Measurements from ENCODE around the gene TM7SF2.
"Not testable (repeated sequence)": the region's sequence is repeated elsewhere in the genome, so short reads cannot be mapped to it uniquely, and the experiment has no call there.

TM7SF2 gene

GRCh38 chr11:65136515-65137096 is 24.9 kb downstream of the TM7SF2 start:
- no peak for ATAC-seq
- no peaks in the 10 kb centered on the region for H3K9me3 Mint-ChIP-seq
- H3K36me3 Mint-ChIP-seq: peaks cover 47% of the 10 kb centered on the region
- peaks cover 46% of the 10 kb centered on the region for H3K4me1 Mint-ChIP-seq
- peak overlapping the region; percentile 98 for H3K4me3 Mint-ChIP-seq
- no peak for DNase-seq (ENCODE audit: low spot score in 2 of 2)
- H3K27ac Mint-ChIP-seq: peak overlapping the region; percentile 100

- Mint-ChIP-seq H3K4me1 (no peaks in the 10 kb centered on the region), H3K9me3 (no peaks in the 10 kb centered on the region), H3K36me3 (no peaks in the 10 kb centered on the region), H3K4me3 (no peak overlapping the region), H3K27ac (no peak overlapping the region)
- ATAC-seq (no peak), DNase-seq (ENCODE audit: low spot score in 2 of 2) (no peak)
Observed at GRCh38 chr11:65141896-65142494, 30.3 kb downstream of the TM7SF2 start.

GRCh38 chr11:65147352-65148075 is 35.8 kb downstream of the TM7SF2 start:
- Mint-ChIP-seq H3K4me1 (peaks cover 15% of the 10 kb centered on the region), H3K9me3 (no peaks in the 10 kb centered on the region), H3K36me3 (peaks cover 5% of the 10 kb centered on the region), H3K4me3 (no peak overlapping the region), H3K27ac (no peak overlapping the region)
- no peak for ATAC-seq
- DNase-seq (ENCODE audit: low spot score in 2 of 2): no peak

GRCh38 chr11:65148657-65149056 is 37.0 kb downstream of the TM7SF2 start:
- Mint-ChIP-seq H3K36me3 (peaks cover 5% of the 10 kb centered on the region), H3K4me1 (peaks cover 20% of the 10 kb centered on the region), H3K27ac (no peak overlapping the region), H3K9me3 (no peaks in the 10 kb centered on the region), H3K4me3 (no peak overlapping the region)
- DNase-seq (ENCODE audit: low spot score in 2 of 2): no peak
- ATAC-seq: no peak

- peaks cover 20% of the 10 kb centered on the region for H3K4me1 Mint-ChIP-seq
- H3K4me3 Mint-ChIP-seq; ATAC-seq; H3K9me3 Mint-ChIP-seq; H3K36me3 Mint-ChIP-seq; H3K27ac Mint-ChIP-seq; DNase-seq (ENCODE audit: low spot score in 2 of 2): not testable (repeated sequence)
Observed at GRCh38 chr11:65150131-65150508, 38.4 kb downstream of the TM7SF2 start.

- ATAC-seq: peak; percentile 93
- H3K36me3 Mint-ChIP-seq: peaks cover 5% of the 10 kb centered on the region
- DNase-seq (ENCODE audit: low spot score in 2 of 2): no peak
- H3K27ac Mint-ChIP-seq: peak overlapping the region; percentile 4
- H3K9me3 Mint-ChIP-seq: no peaks in the 10 kb centered on the region
- peaks cover 20% of the 10 kb centered on the region for H3K4me1 Mint-ChIP-seq
- H3K4me3 Mint-ChIP-seq: no peak overlapping the region
Observed at GRCh38 chr11:65150509-65151299, 39.0 kb downstream of the TM7SF2 start.

- H3K9me3 Mint-ChIP-seq: no peaks in the 10 kb centered on the region
- ATAC-seq (no peak), DNase-seq (ENCODE audit: low spot score in 2 of 2) (no peak)
- peak overlapping the region; percentile 4 for H3K27ac Mint-ChIP-seq
- H3K36me3 Mint-ChIP-seq: peaks cover 5% of the 10 kb centered on the region
- H3K4me1 Mint-ChIP-seq: peaks cover 20% of the 10 kb centered on the region
- no peak overlapping the region for H3K4me3 Mint-ChIP-seq
Observed at GRCh38 chr11:65151331-65151899, 39.7 kb downstream of the TM7SF2 start.

- no peak for DNase-seq (ENCODE audit: low spot score in 2 of 2)
- peaks cover 5% of the 10 kb centered on the region for H3K36me3 Mint-ChIP-seq
- no peak for ATAC-seq
- H3K4me1 Mint-ChIP-seq: peaks cover 20% of the 10 kb centered on the region
- H3K4me3 Mint-ChIP-seq: no peak overlapping the region
- peak overlapping the region; percentile 11 for H3K27ac Mint-ChIP-seq
- no peaks in the 10 kb centered on the region for H3K9me3 Mint-ChIP-seq
Observed at GRCh38 chr11:65152122-65152521, 40.5 kb downstream of the TM7SF2 start.

GRCh38 chr11:65156256-65156655 is 44.6 kb downstream of the TM7SF2 start:
- H3K4me1 Mint-ChIP-seq: peaks cover 12% of the 10 kb centered on the region
- H3K27ac Mint-ChIP-seq: no peak overlapping the region
- H3K9me3 Mint-ChIP-seq: no peaks in the 10 kb centered on the region
- no peak for DNase-seq (ENCODE audit: low spot score in 2 of 2)
- no peak for ATAC-seq
- H3K36me3 Mint-ChIP-seq: no peaks in the 10 kb centered on the region
- no peak overlapping the region for H3K4me3 Mint-ChIP-seq

- H3K4me1 Mint-ChIP-seq: peaks cover 10% of the 10 kb centered on the region
- no peak overlapping the region for H3K4me3 Mint-ChIP-seq
- no peaks in the 10 kb centered on the region for H3K9me3 Mint-ChIP-seq
- no peak for DNase-seq (ENCODE audit: low spot score in 2 of 2)
- no peaks in the 10 kb centered on the region for H3K36me3 Mint-ChIP-seq
- no peak for ATAC-seq
- H3K27ac Mint-ChIP-seq: no peak overlapping the region
Observed at GRCh38 chr11:65156926-65157325, 45.3 kb downstream of the TM7SF2 start.

- no peak for DNase-seq (ENCODE audit: low spot score in 2 of 2)
- Mint-ChIP-seq H3K36me3 (no peaks in the 10 kb centered on the region), H3K4me1 (peaks cover 7% of the 10 kb centered on the region), H3K27ac (no peak overlapping the region), H3K9me3 (no peaks in the 10 kb centered on the region), H3K4me3 (no peak overlapping the region)
- no peak for ATAC-seq
Observed at GRCh38 chr11:65157336-65157735, 45.7 kb downstream of the TM7SF2 start.

GRCh38 chr11:65159012-65159411 is 47.3 kb downstream of the TM7SF2 start:
- no peaks in the 10 kb centered on the region for H3K4me1 Mint-ChIP-seq
- no peak overlapping the region for H3K4me3 Mint-ChIP-seq
- DNase-seq (ENCODE audit: low spot score in 2 of 2) (no peak), ATAC-seq (no peak)
- H3K9me3 Mint-ChIP-seq: no peaks in the 10 kb centered on the region
- H3K36me3 Mint-ChIP-seq: no peaks in the 10 kb centered on the region
- no peak overlapping the region for H3K27ac Mint-ChIP-seq

GRCh38 chr11:65160643-65161042 is 49.0 kb downstream of the TM7SF2 start:
- H3K27ac Mint-ChIP-seq: no peak overlapping the region
- no peak for DNase-seq (ENCODE audit: low spot score in 2 of 2)
- H3K36me3 Mint-ChIP-seq: no peaks in the 10 kb centered on the region
- ATAC-seq: no peak
- H3K9me3 Mint-ChIP-seq: no peaks in the 10 kb centered on the region
- H3K4me3 Mint-ChIP-seq: no peak overlapping the region
- H3K4me1 Mint-ChIP-seq: no peaks in the 10 kb centered on the region

GRCh38 chr11:65163684-65164083 is 52.0 kb downstream of the TM7SF2 start:
- H3K27ac Mint-ChIP-seq: no peak overlapping the region
- H3K4me3 Mint-ChIP-seq: no peak overlapping the region
- no peaks in the 10 kb centered on the region for H3K9me3 Mint-ChIP-seq
- DNase-seq (ENCODE audit: low spot score in 2 of 2): no peak
- peaks cover 5% of the 10 kb centered on the region for H3K4me1 Mint-ChIP-seq
- no peaks in the 10 kb centered on the region for H3K36me3 Mint-ChIP-seq
- no peak for ATAC-seq

Measured in stimulated activated effector memory CD8-positive, alpha-beta T cell treated with anti-CD3 and anti-CD28 coated beads, Interleukin-12 subunit alpha, Interleukin-12 subunit beta, amount 100 ng/mL, for 72 hours (primary cell).